ENCODE data around the gene TNFRSF14. TPM values are rescaled to one million over a fixed set of nuclear protein-coding genes. Genes with fewer than 3 reads are reported as not detected.
A peak's percentile ranks its signal among the peaks of the same experiment; 100 is the strongest.

The TNFRSF14 gene
- total and polyA plus RNA-seq, 2 of the 13 experiments (the other 11 are each of a cell fraction or from before 2014, with no cell fraction given), result 11.9 to 49.9 TPM

DNA sequence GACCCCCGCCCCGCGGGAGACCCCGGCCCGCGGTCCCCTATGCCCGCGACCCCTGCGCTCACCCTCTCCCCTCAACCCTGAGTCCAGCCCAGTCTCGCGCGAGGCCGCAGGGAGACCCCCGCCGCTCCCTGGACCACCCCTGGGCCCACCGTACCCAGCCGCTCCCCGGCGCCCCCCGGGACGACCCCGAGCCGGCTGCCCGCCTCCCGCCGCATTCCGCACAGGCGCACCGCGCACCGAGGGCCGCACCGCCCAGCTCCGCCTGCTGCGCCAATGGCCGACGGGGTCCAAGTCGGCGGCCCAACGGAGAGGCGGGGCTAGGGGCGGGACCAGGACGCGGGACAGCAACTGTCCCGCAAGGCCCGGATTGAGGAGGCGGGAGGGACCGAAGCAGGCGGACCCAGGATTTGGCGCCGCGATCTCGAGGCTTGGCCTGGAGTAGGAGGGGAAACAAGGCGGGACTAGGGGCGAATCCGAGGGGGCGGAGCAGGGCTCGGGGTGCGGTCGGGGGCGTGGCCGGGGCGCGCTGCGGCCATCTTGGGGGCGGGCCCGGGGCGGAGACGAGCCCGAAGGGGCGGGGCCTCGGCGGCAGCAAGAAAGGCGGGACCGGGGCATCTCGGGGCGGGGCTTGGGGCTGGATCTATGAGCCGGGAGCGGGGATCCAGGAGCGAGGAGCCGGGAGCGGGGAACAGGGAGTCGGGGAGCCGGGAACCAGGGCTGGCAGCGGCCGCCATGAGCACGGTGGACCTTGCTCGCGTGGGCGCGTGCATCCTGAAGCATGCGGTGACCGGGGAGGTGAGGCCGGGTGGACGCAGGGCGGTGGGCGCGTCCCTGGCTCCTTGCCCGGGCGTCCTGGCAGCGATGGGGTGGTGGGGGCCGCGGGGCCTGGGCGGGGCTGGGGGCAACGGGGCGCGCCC, 30.2 kb downstream of the TNFRSF14 start, which contains the start of gene PRXL2B (continued):
- no peak for TF ChIP-seq PLRG1 (conservative IDR thresholded peaks at IDR 0.05)
- TF ChIP-seq, protein P1, sequence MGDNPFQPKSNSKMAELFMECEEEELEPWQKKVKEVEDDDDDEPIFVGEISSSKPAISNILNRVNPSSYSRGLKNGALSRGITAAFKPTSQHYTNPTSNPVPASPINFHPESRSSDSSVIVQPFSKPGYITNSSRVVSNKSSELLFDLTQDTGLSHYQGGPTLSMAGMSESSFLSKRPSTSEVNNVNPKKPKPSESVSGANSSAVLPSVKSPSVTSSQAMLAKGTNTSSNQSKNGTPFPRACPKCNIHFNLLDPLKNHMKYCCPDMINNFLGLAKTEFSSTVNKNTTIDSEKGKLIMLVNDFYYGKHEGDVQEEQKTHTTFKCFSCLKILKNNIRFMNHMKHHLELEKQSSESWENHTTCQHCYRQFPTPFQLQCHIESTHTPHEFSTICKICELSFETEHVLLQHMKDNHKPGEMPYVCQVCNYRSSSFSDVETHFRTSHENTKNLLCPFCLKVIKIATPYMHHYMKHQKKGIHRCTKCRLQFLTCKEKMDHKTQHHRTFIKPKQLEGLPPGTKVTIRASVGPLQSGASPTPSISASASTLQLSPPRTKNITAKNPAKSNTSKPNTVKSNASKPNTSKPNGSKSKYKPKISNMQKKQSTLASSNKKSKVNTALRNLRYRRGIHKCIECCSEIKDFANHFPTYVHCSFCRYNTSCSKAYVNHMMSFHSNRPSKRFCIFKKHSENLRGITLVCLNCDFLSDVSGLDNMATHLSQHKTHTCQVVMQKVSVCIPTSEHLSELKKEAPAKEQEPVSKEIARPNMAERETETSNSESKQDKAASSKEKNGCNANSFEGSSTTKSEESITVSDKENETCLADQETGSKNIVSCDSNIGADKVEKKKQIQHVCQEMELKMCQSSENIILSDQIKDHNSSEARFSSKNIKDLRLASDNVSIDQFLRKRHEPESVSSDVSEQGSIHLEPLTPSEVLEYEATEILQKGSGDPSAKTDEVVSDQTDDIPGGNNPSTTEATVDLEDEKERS (CRISPR knock-in tag; IDR thresholded peaks at IDR 0.05), result no peak
- no peak for TF ChIP-seq ZBTB42 (CRISPR knock-in tag; IDR thresholded peaks at IDR 0.05)
- no peak for TF ChIP-seq EP300 (IDR thresholded peaks at IDR 0.05; ENCODE audit: low read depth in 2 of 2, low read length in 2 of 2)
- TF ChIP-seq EP300 (CRISPR knock-in tag; IDR thresholded peaks at IDR 0.05; ENCODE audit: borderline replicate concordance), result no peak
- no peak; the same call in 1 of the 2 replicates for TF ChIP-seq MTF2 (CRISPR knock-in tag; IDR thresholded peaks at IDR 0.05; ENCODE audit: borderline replicate concordance)
- no peak for TF ChIP-seq ZNF331 (CRISPR knock-in tag; IDR thresholded peaks at IDR 0.05)
- TF ChIP-seq, protein P2, sequence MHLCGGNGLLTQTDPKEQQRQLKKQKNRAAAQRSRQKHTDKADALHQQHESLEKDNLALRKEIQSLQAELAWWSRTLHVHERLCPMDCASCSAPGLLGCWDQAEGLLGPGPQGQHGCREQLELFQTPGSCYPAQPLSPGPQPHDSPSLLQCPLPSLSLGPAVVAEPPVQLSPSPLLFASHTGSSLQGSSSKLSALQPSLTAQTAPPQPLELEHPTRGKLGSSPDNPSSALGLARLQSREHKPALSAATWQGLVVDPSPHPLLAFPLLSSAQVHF (CRISPR knock-in tag; IDR thresholded peaks at IDR 0.05), result no peak
- no peak for TF ChIP-seq ZNF713 (CRISPR knock-in tag; IDR thresholded peaks at IDR 0.05)
- TF ChIP-seq, protein P3, sequence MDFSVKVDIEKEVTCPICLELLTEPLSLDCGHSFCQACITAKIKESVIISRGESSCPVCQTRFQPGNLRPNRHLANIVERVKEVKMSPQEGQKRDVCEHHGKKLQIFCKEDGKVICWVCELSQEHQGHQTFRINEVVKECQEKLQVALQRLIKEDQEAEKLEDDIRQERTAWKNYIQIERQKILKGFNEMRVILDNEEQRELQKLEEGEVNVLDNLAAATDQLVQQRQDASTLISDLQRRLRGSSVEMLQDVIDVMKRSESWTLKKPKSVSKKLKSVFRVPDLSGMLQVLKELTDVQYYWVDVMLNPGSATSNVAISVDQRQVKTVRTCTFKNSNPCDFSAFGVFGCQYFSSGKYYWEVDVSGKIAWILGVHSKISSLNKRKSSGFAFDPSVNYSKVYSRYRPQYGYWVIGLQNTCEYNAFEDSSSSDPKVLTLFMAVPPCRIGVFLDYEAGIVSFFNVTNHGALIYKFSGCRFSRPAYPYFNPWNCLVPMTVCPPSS (IDR thresholded peaks at IDR 0.05), result no peak
- TF ChIP-seq CBX5 (CRISPR knock-in tag; IDR thresholded peaks at IDR 0.05; ENCODE audit: borderline replicate concordance), result no peak
- TF ChIP-seq MAZ (IDR thresholded peaks at IDR 0.05; ENCODE audit: borderline replicate concordance, low read depth, low read length), result no peak
- TF ChIP-seq MAZ (CRISPR knock-in tag; IDR thresholded peaks at IDR 0.05; ENCODE audit: low read depth), result no peak
- TF ChIP-seq, protein P4, sequence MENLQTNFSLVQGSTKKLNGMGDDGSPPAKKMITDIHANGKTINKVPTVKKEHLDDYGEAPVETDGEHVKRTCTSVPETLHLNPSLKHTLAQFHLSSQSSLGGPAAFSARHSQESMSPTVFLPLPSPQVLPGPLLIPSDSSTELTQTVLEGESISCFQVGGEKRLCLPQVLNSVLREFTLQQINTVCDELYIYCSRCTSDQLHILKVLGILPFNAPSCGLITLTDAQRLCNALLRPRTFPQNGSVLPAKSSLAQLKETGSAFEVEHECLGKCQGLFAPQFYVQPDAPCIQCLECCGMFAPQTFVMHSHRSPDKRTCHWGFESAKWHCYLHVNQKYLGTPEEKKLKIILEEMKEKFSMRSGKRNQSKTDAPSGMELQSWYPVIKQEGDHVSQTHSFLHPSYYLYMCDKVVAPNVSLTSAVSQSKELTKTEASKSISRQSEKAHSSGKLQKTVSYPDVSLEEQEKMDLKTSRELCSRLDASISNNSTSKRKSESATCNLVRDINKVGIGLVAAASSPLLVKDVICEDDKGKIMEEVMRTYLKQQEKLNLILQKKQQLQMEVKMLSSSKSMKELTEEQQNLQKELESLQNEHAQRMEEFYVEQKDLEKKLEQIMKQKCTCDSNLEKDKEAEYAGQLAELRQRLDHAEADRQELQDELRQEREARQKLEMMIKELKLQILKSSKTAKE (CRISPR knock-in tag; IDR thresholded peaks at IDR 0.05; ENCODE audit: borderline replicate concordance), result no peak
- no peak for TF ChIP-seq ZFP36L2 (CRISPR knock-in tag; IDR thresholded peaks at IDR 0.05)
- TF ChIP-seq ZSCAN20 (CRISPR knock-in tag; IDR thresholded peaks at IDR 0.05; ENCODE audit: borderline replicate concordance), result no peak
- TF ChIP-seq YY1 (IDR thresholded peaks at IDR 0.05; ENCODE audit: insufficient read depth, insufficient replicate concordance, low read depth, low read length), result peak; percentile 92
- TF ChIP-seq ZNF230 (CRISPR knock-in tag; IDR thresholded peaks at IDR 0.05), result no peak

Measured in HepG2 (cell line).